Measurements from ENCODE around the gene RFX2.

- TF ChIP-seq, protein P1, sequence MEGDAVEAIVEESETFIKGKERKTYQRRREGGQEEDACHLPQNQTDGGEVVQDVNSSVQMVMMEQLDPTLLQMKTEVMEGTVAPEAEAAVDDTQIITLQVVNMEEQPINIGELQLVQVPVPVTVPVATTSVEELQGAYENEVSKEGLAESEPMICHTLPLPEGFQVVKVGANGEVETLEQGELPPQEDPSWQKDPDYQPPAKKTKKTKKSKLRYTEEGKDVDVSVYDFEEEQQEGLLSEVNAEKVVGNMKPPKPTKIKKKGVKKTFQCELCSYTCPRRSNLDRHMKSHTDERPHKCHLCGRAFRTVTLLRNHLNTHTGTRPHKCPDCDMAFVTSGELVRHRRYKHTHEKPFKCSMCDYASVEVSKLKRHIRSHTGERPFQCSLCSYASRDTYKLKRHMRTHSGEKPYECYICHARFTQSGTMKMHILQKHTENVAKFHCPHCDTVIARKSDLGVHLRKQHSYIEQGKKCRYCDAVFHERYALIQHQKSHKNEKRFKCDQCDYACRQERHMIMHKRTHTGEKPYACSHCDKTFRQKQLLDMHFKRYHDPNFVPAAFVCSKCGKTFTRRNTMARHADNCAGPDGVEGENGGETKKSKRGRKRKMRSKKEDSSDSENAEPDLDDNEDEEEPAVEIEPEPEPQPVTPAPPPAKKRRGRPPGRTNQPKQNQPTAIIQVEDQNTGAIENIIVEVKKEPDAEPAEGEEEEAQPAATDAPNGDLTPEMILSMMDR (IDR thresholded peaks at IDR 0.05): no peak
- TF ChIP-seq POLR2A (IDR thresholded peaks at IDR 0.05): no peak
Observed at GRCh38 chr19:5952193-5953029, 157.9 kb downstream of the RFX2 start.
